ENCODE results near the gene B3GALT4.
"Not testable (repeated sequence)": the region's sequence is repeated elsewhere in the genome, so short reads cannot be mapped to it uniquely, and the experiment has no call there.

Gene B3GALT4, protein sequence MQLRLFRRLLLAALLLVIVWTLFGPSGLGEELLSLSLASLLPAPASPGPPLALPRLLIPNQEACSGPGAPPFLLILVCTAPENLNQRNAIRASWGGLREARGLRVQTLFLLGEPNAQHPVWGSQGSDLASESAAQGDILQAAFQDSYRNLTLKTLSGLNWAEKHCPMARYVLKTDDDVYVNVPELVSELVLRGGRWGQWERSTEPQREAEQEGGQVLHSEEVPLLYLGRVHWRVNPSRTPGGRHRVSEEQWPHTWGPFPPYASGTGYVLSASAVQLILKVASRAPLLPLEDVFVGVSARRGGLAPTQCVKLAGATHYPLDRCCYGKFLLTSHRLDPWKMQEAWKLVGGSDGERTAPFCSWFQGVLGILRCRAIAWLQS

GRCh38 chr6:33276864-33277662 is at the start of gene B3GALT4:
Gene B3GALT4 (plus strand): TSS chr6:33277123. CDS start chr6:33277420, 297 bp downstream.
- no peak for DNase-seq (ENCODE audit: low read depth)

DNA sequence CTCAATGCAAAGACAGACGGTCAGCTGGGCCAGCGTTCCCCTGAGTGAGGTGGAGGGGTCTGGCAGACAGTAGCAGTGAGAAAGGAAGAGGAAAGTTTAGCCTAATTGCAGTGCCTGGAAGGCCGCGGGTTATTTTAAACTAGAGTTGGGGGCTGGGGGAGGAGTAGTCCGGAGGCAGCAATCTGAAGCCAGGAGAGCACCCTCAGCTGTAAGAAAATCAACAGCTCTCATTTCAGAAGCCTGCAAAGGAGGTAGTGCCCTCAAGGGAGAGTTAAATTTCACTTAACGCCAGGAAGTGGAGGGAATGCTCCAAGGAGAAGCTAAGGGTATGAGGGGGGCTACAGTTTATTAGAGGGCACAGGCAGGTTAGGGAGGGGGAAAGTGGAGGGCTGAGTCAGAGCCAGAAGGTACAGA is 41.7 kb upstream of the B3GALT4 start:
- no peak for DNase-seq (ENCODE audit: low read depth)

DNA sequence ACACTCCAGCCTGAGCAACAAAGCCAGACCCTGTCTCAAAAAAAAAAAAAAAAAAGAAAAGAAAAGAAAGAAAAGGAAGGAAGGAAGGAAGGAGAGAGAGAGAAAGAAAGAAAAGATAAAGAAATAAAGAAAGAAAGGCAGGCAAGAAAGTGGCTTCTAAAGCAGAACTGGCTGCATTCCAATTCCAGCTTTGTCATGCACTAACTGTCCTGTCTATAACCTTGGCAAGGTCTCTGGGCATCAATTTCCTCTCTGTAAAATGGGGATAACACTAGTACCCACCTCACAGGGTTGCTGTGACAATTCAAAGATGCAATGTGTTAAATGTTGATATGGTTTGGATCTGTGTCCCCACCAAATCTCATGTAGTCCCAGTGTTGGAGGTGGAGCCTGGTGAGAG is 40.6 kb upstream of the B3GALT4 start:
- no peak for DNase-seq (ENCODE audit: low read depth)

GRCh38 chr6:33236852-33237251 is 40.1 kb upstream of the B3GALT4 start:
- DNase-seq (ENCODE audit: low read depth): no peak

DNA sequence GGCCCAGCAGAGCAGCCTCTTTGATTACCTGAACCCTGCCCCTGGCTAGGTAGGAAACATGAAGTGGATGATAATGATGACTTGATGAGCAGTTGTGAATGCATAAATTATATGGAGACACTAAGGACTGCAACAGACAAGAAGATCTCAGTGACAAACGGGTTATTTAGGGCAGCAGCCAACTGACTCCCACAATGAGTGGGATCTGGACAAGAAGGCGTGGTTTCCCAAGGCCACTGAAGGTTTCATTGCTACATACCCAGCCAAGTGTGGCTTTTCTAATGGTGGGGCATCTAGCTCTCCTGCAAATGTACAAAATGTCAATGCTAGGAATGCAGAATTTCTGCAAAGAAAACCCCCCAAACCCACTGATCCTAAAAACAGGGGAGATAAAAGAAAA is 39.2 kb upstream of the B3GALT4 start:
- no peak for DNase-seq (ENCODE audit: low read depth)

DNA sequence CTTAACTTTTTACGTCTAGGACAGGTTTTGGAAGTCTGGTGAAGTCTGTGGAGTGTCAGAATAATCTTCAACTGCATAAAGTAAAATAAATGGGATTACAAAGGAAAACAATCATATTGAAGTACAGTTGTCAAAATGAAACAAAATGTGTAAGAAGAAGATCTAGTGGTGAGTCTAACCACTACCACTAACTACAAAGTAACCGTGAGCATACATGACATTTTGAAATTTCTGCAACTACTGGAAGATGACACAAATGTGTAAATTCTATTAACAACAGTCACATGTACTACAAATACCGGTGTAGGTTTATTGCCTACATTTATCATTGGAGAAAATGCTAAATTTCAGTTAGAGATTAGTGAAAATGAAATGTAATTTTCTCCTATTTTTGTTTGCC is 35.0 kb upstream of the B3GALT4 start:
- DNase-seq (ENCODE audit: low read depth): no peak

DNA sequence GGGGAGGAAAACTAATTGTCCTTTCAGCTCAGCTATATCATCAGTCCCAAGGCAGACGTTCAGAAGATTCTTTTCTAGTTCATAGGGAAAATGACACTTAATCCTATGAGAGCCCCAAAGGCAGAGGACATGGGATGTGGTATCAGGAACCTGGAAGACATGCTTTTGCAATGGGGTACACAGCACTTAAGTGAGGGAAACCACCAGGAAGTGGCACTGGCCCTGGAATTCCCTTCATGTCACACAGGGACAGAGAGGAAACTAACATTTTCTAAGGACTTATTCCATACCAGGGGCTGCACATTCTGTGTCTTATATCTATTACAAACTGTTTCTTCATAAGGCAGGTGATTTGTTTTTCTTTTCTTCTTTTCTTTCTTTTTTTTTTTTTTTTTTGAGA is 33.4 kb upstream of the B3GALT4 start:
- DNase-seq (ENCODE audit: low read depth): no peak

DNA sequence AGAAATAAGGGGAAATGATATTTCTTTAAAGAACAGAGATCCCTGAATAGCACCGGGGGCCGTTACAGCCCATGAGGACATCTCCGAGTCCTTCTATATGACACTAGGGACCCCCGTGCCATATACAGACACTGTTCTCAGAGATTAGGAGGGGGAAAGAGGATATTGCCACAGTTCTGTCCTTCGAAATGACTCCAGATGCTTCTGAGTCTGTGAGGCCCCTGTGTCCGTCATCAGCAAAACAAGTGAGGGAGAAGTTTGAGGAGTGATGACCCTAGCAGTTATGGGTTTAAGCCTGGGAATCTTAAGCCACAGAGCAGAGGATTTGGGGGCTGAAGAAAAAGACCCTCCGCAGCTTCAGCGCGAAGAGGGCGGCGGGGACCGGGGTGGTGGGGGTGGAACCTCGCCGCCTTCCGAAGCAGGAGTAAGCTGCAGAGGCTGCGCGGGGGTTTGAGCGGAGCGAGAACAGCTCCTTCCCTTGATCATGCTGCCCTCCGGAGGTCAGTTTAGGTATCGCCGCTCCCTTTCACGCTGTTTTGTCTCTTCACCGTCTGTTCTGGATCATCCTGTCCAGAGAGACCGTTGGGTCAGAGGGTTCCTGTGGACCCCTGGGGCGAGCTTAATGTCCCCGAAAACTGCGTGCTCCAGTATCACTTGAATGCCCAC is 28.8 kb upstream of the B3GALT4 start:
- DNase-seq (ENCODE audit: low read depth): peak; percentile 71

DNA sequence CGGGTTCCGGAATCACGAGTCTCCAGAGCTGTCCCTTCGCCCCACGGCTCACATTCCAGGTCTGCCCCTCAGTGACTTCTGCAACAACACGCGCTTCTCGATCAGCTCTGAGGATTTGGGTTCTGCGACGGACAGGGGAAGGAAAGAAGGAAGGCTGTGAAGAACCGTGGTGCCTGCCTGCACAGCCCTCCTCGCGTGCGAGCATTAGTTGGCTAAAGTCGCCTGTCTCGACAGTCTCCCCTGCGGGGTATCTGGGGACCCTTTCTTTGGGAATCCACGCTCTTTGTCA is 28.3 kb upstream of the B3GALT4 start:
- DNase-seq (ENCODE audit: low read depth): peak; percentile 46

DNA sequence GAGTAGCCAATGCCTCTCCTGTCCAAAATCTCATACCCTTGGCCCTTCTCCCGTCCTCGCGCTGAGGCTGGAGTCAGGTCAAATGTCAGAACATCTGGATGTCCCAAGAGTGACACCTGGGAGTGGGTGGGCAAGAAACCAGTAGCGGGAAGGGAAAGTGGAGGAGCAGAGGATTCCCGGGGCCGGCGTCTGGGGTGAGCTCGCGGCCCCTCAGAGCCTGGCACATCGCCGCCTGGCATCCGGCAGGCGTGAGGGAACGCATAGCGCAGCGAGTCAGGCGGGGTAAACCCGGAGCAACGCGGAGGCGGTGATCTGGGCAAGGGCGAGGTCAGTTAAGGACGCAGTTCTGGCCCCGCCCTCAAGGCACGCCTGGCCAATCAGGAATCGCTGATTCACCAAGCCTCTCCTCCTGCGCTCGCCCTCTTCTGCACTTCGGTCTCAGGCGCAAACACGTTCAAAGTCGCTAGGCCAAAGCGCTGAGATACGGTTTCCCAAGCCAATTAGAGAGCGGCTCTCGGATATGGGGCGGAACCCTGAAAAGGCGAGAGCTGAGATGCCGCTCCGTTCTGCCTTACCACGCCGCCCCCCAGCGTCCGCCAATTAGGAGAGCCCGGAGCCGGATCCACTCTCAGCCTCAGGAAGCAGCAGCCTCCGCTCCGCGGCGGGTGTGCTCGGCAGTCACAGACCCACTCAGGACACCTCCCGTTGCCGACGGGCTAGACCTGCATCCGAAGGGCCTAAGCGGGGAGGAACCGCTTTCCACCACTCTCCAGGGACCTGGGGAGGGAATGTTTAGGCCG is 27.8 kb upstream of the B3GALT4 start:
- DNase-seq (ENCODE audit: low read depth): peak; percentile 98

- DNase-seq (ENCODE audit: low read depth): peak; percentile 72
These were observed 26.9 kb upstream of the B3GALT4 start for GRCh38 chr6:33249732-33250630.

DNA sequence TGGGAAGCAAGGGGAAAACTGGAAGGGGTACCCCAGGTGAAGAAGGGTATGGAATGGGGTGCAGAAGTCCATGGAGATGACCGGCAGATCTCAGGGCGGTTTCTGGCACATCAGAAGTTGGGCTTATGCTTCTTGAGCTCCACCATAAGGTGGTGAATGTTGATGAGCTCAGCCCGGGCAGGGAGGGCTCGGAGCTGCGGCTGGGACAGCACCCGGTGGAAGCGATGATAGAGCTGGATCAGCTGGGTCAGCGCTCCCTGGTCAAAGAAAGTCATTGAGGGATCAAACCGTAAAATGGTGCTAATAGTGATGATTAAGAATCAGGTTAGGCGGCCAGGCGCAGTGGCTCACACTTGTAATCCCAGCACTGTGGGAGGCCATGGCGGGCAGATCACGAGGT is 26.2 kb upstream of the B3GALT4 start:
- no peak for DNase-seq (ENCODE audit: low read depth)

GRCh38 chr6:33251395-33252012 is 25.4 kb upstream of the B3GALT4 start:
- no peak for DNase-seq (ENCODE audit: low read depth)

- DNase-seq (ENCODE audit: low read depth): no peak
These were observed 24.2 kb upstream of the B3GALT4 start for GRCh38 chr6:33252759-33253158.

DNA sequence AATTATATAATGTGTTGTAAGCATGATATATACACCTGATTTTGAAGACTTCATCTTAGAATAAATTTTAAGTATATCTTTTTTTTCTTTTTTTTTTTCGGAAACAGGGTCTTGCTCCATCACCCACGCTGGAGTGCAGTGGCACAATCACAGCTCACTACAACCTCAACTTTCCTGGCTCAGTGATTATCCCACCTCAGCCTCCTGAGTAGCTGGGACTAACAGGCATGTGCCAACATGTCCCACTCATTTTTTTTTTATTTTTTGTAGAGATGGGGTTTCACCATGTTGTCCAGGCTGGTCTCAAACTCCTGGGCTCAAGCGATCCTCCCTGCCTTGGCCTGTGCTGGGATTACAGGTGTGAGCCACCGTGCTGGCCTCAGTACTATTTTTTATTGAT is 22.3 kb upstream of the B3GALT4 start:
- no peak for DNase-seq (ENCODE audit: low read depth)

DNA sequence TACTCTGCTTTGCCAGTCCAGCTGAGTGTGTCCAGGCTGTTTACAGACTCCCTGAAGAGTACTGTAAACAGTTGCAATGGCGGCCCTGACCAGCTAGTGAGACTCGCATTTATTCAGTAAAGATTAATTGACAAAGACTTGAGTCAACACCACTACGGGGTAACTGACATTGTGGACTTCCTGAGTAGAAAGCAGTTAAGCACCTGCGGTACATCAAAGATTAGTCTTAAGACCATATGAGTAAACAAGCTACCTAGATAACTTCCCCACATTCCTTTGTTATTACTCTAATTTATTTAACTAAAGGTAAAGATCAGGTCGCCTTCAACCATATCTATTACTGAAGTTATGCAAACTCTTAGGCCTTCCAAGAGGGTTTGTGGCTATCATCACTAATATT is 17.9 kb upstream of the B3GALT4 start:
- no peak for DNase-seq (ENCODE audit: low read depth)

DNA sequence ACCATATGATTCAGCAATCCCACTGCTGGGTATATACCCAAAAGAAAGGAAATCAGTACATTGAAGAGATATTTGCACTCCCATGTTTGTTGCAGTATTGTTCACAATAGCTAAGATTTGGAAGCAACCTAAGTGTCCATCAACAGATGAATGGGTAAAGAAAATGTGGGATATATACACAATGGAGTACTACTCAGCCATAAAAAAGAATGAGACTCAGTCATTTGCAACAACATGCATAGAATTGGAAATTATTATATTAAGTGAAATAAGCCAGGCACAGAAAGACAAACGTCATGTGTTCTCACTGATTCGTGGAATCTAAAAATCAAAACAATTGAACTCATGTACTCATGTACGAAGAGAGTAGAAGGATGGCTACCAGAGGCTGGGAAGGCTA is 14.4 kb upstream of the B3GALT4 start:
- DNase-seq (ENCODE audit: low read depth): not testable (repeated sequence)

DNA sequence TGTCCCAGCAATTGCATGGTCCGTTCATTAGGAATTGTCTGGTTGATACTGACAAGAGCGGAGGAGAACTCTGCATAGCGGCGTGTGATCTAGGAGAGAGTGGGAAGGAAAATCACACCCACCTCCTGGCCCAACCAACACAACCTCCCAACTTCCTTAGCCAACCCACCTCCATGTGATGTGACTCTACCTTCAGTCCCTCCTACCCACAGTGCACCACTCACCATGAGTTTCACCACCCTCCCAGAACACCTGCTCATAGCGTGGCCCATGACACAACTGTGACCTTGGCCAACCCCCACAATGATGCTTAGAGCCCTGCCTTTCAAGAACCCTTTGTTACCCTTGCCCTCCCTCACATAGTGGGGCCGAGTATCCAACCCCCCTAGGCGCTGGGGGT is 12.9 kb upstream of the B3GALT4 start:
- DNase-seq (ENCODE audit: low read depth): no peak

DNA sequence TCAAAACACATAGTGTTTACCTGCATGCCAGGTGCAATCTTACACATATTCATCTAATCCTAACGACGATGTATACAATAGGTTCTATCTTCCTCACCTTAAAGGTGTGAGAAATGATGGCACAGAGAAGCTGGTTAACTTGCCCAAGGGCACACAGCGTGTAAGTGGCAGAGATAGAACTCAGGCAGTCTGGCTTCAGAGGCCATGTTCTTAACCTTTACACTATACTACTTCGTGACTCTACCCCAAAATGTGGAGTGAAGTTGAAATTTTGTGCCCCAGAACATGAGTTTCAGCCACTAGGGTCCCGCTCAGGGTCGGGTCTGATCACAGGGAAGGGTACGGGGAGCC is 5.8 kb upstream of the B3GALT4 start:
- no peak for DNase-seq (ENCODE audit: low read depth)

- peak; percentile 98 for DNase-seq (ENCODE audit: low read depth)
These were observed 5.3 kb upstream of the B3GALT4 start, which contains the start of the genes RPS18 and VPS52 for GRCh38 chr6:33271468-33272274. Gene RPS18 (plus strand): TSS chr6:33272075. CDS start chr6:33272120, 45 bp downstream. Gene VPS52 (minus strand): TSS chr6:33271876. CDS start chr6:33271675, 201 bp downstream.

All from HS-5 (cell line).